Measurements from ENCODE around the gene BIRC6. TPM values are rescaled to one million over a fixed set of nuclear protein-coding genes. Genes with fewer than 3 reads are reported as not detected.

Gene BIRC6
- total and polyA plus RNA-seq, 2 of the 8 experiments (the other 6 are each of a cell fraction or from before 2014, with no cell fraction given), result 32.5 to 69.5 TPM

DNA sequence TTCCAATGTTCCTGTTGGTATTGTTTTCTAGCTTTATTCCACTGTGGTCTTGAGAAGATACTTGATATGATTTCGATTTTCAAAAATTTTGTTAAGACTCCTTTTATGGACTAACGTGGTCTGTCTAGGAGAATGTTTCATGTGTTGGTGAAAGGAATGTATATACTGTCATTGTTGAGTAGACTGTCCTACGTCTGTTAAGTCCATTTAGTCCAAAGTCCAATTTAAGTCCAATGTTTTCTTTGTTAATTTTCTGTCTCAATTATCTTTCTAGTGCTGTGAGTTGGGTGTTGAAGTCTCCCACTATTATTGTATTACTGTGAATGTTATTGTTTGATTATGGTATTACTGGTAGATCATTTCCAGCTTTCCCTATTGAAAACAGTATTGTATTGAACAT is 215.2 kb downstream of the BIRC6 start:
- H3K23ac ChIP-seq (ENCODE audit: insufficient read length), result no peak overlapping the region
- no peaks in the 10 kb centered on the region for H3K9me3 ChIP-seq (ENCODE audit: insufficient read depth in 2 of 2, low read depth in 1 of 2, low read length in 1 of 2)
- H3K36me3 ChIP-seq (ENCODE audit: control insufficient read depth in 2 of 4, insufficient read depth in 4 of 4, low read length in 3 of 4), result peaks cover 0 to 7% (median 2%) of the 10 kb centered on the region in 4 experiments; a peak in 3 of 8 replicates
- no peak overlapping the region for H4K5ac ChIP-seq (ENCODE audit: insufficient read length, low read depth, low read length)
- no peaks in the 10 kb centered on the region for H3K23me2 ChIP-seq (ENCODE audit: low read depth, low read length)
- no peak overlapping the region for H3K4ac ChIP-seq (replicated peaks; ENCODE audit: insufficient read length, low read depth, low read length)
- H4K8ac ChIP-seq (ENCODE audit: extremely low read depth, insufficient read depth, low read length), result no peak overlapping the region
- no peaks in the 10 kb centered on the region for H3K79me1 ChIP-seq (ENCODE audit: low read depth, low read length)
- CTCF ChIA-PET (ENCODE audit: partially characterized antibody), result no interaction called here
- H4K91ac ChIP-seq (replicated peaks; ENCODE audit: insufficient read length, low read length), result no peak overlapping the region
- H3K79me2 ChIP-seq (ENCODE audit: control insufficient read depth in 1 of 2, insufficient read depth in 2 of 2, low read length in 2 of 2), result no peaks in the 10 kb centered on the region
- no peak overlapping the region for H3K14ac ChIP-seq (ENCODE audit: insufficient read length)
- no peak overlapping the region for H2AK5ac ChIP-seq (ENCODE audit: low read depth, low read length)
- H2BK20ac ChIP-seq (ENCODE audit: low read length), result no peak overlapping the region
- H2BK12ac ChIP-seq (ENCODE audit: low read depth, low read length), result no peak overlapping the region
- POLR2A ChIA-PET (ENCODE audit: partially characterized antibody), result no interaction called here
- H3K4me2 ChIP-seq (ENCODE audit: insufficient read depth in 1 of 2, low read depth in 2 of 2, low read length in 2 of 2), result no peak overlapping the region
- H2AFZ ChIP-seq (ENCODE audit: low read length), result no peak overlapping the region
- H3K9ac ChIP-seq (replicated peaks in 1 of 4; ENCODE audit: extremely low read depth in 1 of 4, low read depth in 3 of 4, low read length in 3 of 4), result no peak overlapping the region
- H4K20me1 ChIP-seq (replicated peaks in 1 of 2; ENCODE audit: control insufficient read depth in 1 of 2, insufficient read depth in 2 of 2, low read length in 2 of 2), result no peaks in the 10 kb centered on the region
- H3K4me1 ChIP-seq (replicated peaks in 1 of 4; ENCODE audit: control insufficient read depth in 3 of 4, insufficient read depth in 4 of 4, low read length in 3 of 4), result no peaks in the 10 kb centered on the region
- TF ChIP-seq EGR1 (IDR thresholded peaks at IDR 0.05; ENCODE audit: borderline replicate concordance, low read depth, low read length), result no peak
- TF ChIP-seq EZH2 (IDR thresholded peaks at IDR 0.05; ENCODE audit: low read depth, low read length, severe bottlenecking), result no peak
- no peak for TF ChIP-seq RAD21 (IDR thresholded peaks at IDR 0.05 in 1 of 2, conservative IDR thresholded peaks at IDR 0.05 in 1 of 2; ENCODE audit: low read depth in 2 of 2, low read length in 2 of 2)
- TF ChIP-seq CREB1 (IDR thresholded peaks at IDR 0.05), result no peak
- TF ChIP-seq GABPA (IDR thresholded peaks at IDR 0.05; ENCODE audit: borderline replicate concordance, insufficient read depth, low read length), result no peak
- TF ChIP-seq BACH1 (IDR thresholded peaks at IDR 0.05; ENCODE audit: low read length), result no peak
- no peak for TF ChIP-seq NANOG (IDR thresholded peaks at IDR 0.05; ENCODE audit: insufficient read depth, low read depth, low read length, poor library complexity, severe bottlenecking)
- TF ChIP-seq, protein P1, sequence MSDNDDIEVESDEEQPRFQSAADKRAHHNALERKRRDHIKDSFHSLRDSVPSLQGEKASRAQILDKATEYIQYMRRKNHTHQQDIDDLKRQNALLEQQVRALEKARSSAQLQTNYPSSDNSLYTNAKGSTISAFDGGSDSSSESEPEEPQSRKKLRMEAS (IDR thresholded peaks at IDR 0.05), result no peak
- no peak for TF ChIP-seq CBX5 (IDR thresholded peaks at IDR 0.05; ENCODE audit: low read depth, low read length)
- TF ChIP-seq BCL11A (IDR thresholded peaks at IDR 0.05; ENCODE audit: low read depth in 2 of 2, low read length in 2 of 2), result no peak
- TF ChIP-seq JUND (IDR thresholded peaks at IDR 0.05; ENCODE audit: low read length), result no peak
- TF ChIP-seq, protein P2, sequence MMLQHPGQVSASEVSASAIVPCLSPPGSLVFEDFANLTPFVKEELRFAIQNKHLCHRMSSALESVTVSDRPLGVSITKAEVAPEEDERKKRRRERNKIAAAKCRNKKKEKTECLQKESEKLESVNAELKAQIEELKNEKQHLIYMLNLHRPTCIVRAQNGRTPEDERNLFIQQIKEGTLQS (IDR thresholded peaks at IDR 0.05; ENCODE audit: insufficient read depth, low read depth, low read length), result no peak
- TF ChIP-seq RNF2 (IDR thresholded peaks at IDR 0.05; ENCODE audit: borderline replicate concordance, low read depth, low read length, missing control alignments, poor library complexity, severe bottlenecking), result no peak
- no peaks in the 10 kb centered on the region for H3K27me3 ChIP-seq (replicated peaks in 1 of 4; ENCODE audit: control insufficient read depth in 3 of 4, extremely low read depth in 1 of 4, insufficient read depth in 3 of 4, low read length in 3 of 4)
- H3K4me3 ChIP-seq (ENCODE audit: extremely low read depth in 1 of 4, insufficient read depth in 2 of 4, low read depth in 3 of 4, low read length in 4 of 4), result no peak overlapping the region
- H3K18ac ChIP-seq (ENCODE audit: extremely low read depth, low read length), result no peak overlapping the region
- no peak overlapping the region for H2BK15ac ChIP-seq (ENCODE audit: low read length)
- no peak for DNase-seq (ENCODE audit: low read depth in 1 of 2, low spot score in 2 of 2)
- no peak overlapping the region for H3K56ac ChIP-seq (replicated peaks; ENCODE audit: insufficient read length, low read depth, low read length)
- FAIRE-seq, result no peak
- WGBS, 2 experiments (ENCODE audit: extremely low coverage in 1 of 2, insufficient coverage in 1 of 2, insufficient read length in 1 of 2, insufficient replicate concordance in 2 of 2, low coverage in 1 of 2, low lambda C conversion rate in 2 of 2, missing lambda C conversion rate in 1 of 2), result 80% methylated on average over 3 of the region's 3 CpGs; no CpG with 5 or more reads in 1 of the 2 experiments
- no peak overlapping the region for H3K27ac ChIP-seq (ENCODE audit: low read depth, low read length)
- H2BK120ac ChIP-seq (replicated peaks; ENCODE audit: low read depth, low read length), result no peak overlapping the region
- no peak overlapping the region for H2BK5ac ChIP-seq (ENCODE audit: low read depth, low read length)

Measured in H1 (cell line).